Duodenal mucosa (tissue), 2 donors: Measurements from ENCODE around the gene TXNRD2.

Source experiments
- H3K27ac ChIP-seq: one replicate; pipeline ENCODE4 v1.7.0; 2013; ENCODE audit warnings: low read depth, low read length
- H3K27me3 ChIP-seq, 2 donors: one replicate each; pipeline ENCODE4 v1.7.0; 2013; ENCODE audit warnings: low read length in 2 of 2, control low read depth in 1 of 2; ENCODE audit not compliant: insufficient read depth in 2 of 2, control insufficient read depth in 1 of 2
- H3K36me3 ChIP-seq, 2 donors: one replicate each; pipeline ENCODE4 v1.7.0; 2013; ENCODE audit warnings: low read length in 2 of 2, control low read depth in 1 of 2; ENCODE audit not compliant: insufficient read depth in 2 of 2, control insufficient read depth in 1 of 2
- H3K4me1 ChIP-seq, 2 donors: one replicate each; pipeline ENCODE4 v1.7.0; 2013; ENCODE audit warnings: low read length in 2 of 2, control low read depth in 1 of 2; ENCODE audit not compliant: insufficient read depth in 2 of 2, control insufficient read depth in 1 of 2
- H3K4me3 ChIP-seq, 2 donors: one replicate each; pipeline ENCODE4 v1.7.0; 2013; ENCODE audit warnings: low read length in 2 of 2, low read depth in 1 of 2
- H3K9ac ChIP-seq, 2 donors: one replicate each; pipeline ENCODE4 v1.7.0; 2013; ENCODE audit warnings: low read length in 2 of 2, low read depth in 1 of 2
- H3K9me3 ChIP-seq, 2 donors: one replicate each; pipeline ENCODE4 v1.7.0; 2013; ENCODE audit warnings: low read length in 2 of 2, control low read depth in 1 of 2; ENCODE audit not compliant: control insufficient read depth in 1 of 2

Gene TXNRD2

DNA sequence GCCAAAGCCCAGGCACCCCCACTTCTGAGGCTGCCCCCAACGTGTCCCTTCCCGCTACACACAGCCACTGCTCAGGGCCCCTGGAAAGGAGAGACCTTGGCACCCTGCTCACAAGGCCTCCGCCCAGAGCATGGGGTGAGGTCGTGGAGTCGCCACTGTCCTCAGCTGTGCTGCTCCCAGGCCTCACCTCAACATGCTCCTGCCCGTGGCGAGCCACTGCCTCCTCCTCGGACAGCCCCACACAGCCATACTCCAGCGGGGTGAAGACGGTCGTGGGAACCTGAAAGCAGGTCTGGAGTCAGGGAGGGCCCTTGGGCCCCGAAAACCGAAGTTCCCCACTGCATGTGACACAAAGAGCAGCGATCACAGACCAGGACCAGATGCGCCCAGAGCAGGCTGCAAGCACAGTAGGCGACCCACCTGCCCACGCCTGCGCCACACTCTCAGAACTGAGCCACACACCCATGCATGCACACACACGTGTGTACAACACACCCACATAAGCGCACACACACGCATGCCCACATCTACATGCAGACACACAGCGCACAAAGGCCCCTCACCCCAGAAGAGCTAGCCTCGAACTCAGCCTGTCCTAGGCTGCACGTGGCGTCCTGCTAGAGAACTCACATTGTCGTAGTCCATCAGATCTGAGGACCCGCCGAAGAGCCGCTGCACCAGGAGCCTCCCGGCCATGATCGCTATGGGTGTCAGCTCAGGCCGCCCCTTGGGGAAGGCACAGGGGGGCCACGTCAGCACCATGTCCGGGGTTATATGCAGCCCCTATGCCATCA, 61.4 kb downstream of the TXNRD2 start:
- H3K9me3 ChIP-seq: no peaks in the 10 kb centered on the region
- H3K27ac ChIP-seq: no peak overlapping the region
- no peaks in the 10 kb centered on the region for H3K27me3 ChIP-seq
- no peak overlapping the region for H3K9ac ChIP-seq
- no peak overlapping the region for H3K4me3 ChIP-seq
- H3K36me3 ChIP-seq: peaks cover 0 to 3% of the 10 kb centered on the region in 2 donors
- H3K4me1 ChIP-seq: peaks cover 0 to 3% of the 10 kb centered on the region in 2 donors

DNA sequence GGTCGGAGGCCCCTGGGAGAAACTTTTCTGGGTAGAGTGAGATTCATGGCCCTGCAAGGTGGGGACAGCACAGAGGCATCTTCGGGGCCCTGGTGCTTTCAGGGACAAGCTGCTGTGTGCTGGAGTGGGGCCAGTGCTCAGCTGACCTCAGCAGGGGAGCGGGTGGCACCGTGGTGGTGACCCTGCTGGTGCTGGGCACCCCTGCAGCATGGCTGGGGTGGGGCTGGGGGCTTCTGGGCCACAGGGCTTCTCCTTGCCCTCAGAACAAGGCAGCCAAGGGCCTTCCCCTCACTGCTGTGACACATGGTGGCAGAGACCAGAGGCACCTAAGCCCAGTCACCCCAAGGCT, 62.0 kb downstream of the TXNRD2 start:
- Histone ChIP-seq H3K4me1 (peaks cover 3 to 5% of the 10 kb centered on the region in 2 donors), H3K27me3 (no peaks in the 10 kb centered on the region), H3K9ac (no peak overlapping the region), H3K27ac (no peak overlapping the region), H3K36me3 (peaks cover 0 to 3% of the 10 kb centered on the region in 2 donors), H3K4me3 (no peak overlapping the region), H3K9me3 (no peaks in the 10 kb centered on the region)

DNA sequence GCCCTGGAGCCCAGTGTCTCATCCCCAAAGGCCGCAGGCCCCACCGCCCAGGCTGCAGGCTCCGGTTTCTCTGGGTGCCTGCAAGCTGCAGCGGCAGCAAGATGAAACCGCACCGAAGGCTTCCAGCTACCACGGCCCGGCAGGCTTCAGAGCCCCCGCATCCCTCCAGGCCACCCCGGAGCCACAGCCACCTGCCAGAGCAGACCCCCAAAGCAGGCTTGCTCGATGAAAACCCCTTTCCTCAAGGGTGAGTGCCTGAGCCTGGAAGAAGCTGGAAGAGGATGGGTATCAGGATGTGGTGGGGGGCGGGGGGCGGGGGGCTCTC, 62.4 kb downstream of the TXNRD2 start:
- Histone ChIP-seq H3K4me3 (no peak overlapping the region), H3K4me1 (peaks cover 5 to 9% of the 10 kb centered on the region in 2 donors), H3K9ac (no peak overlapping the region), H3K27ac (no peak overlapping the region), H3K27me3 (no peaks in the 10 kb centered on the region), H3K36me3 (peaks cover 0 to 3% of the 10 kb centered on the region in 2 donors), H3K9me3 (no peaks in the 10 kb centered on the region)

DNA sequence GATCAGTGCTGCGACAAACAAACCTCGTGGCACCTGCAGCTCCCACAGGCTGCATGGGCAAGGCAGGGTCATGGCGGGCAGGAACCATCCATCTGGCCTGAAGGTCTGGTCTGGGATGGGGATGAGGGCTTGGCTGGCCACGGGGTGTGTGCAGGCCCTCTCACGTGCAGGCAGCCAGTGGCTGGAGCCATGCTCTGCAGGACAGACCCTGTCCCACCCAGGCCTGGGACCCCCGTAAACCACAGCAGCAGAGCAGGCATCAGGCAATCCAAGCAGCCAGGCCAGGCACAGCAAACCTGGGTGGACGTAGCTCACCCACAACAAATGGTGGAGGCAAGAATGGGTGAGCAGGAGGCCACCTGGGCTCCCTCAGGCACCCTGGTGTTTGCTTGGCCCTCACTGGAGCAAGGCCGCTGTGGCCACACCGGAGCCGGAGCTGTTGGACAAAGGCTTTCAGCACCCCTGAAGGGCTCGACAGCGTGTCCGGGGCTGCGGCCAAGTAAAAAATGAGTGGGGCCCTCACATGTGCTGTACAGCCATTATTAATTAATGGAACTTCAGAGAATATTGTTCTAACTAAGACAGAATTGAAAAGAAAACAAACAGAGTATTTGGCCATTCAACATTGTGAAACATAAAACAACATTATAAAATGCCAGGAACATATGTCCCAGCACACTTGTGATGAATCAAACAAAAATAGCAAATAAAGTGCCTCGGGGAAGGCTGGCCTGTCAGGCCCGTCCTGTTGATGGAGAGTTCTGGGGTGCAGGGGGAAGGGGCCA, 63.0 kb downstream of the TXNRD2 start:
- no peak overlapping the region for H3K4me3 ChIP-seq
- H3K9ac ChIP-seq: no peak overlapping the region
- H3K9me3 ChIP-seq: no peaks in the 10 kb centered on the region
- no peaks in the 10 kb centered on the region for H3K27me3 ChIP-seq
- peaks cover 11 to 14% of the 10 kb centered on the region in 2 donors for H3K4me1 ChIP-seq
- H3K36me3 ChIP-seq: peaks cover 0 to 3% of the 10 kb centered on the region in 2 donors
- no peak overlapping the region for H3K27ac ChIP-seq

DNA sequence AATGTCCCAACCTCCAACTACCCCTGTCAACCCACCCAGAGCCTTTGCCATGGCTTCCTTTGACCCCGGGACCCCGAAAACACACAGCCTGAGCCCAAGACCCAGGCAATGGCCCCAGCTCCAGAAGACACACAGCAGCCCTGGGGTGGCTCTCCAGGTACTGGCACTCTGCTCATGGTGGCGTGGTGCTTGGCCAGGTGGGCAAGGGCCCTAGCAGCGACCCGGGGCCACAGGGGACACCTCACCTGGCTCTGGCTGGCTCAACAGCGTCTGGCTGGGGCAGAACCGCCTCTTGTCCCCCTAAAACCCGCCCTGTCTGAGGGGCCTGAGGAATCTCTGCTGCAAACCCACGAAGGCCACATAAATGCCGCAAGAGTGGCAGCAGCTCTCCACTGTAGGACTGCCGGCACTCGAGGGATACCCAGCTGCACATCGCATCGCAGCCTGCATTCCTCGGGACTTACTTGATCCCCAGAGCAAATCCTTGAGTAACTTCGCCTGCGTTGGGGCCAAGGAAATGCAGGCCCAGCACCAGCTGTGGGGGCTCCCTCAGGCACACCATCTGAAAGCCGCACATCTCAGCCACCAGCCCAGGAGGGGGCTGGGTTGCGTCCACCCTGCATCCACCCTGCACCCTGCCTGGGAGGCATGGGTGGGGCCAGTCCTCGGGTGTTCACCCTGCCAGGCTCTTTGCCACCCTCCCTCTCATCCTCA, 63.8 kb downstream of the TXNRD2 start:
- Histone ChIP-seq H3K36me3 (peaks cover 0 to 3% of the 10 kb centered on the region in 2 donors), H3K27ac (no peak overlapping the region), H3K27me3 (no peaks in the 10 kb centered on the region), H3K9me3 (no peaks in the 10 kb centered on the region), H3K4me3 (no peak overlapping the region), H3K9ac (no peak overlapping the region), H3K4me1 (peaks cover 12 to 21% of the 10 kb centered on the region in 2 donors)

DNA sequence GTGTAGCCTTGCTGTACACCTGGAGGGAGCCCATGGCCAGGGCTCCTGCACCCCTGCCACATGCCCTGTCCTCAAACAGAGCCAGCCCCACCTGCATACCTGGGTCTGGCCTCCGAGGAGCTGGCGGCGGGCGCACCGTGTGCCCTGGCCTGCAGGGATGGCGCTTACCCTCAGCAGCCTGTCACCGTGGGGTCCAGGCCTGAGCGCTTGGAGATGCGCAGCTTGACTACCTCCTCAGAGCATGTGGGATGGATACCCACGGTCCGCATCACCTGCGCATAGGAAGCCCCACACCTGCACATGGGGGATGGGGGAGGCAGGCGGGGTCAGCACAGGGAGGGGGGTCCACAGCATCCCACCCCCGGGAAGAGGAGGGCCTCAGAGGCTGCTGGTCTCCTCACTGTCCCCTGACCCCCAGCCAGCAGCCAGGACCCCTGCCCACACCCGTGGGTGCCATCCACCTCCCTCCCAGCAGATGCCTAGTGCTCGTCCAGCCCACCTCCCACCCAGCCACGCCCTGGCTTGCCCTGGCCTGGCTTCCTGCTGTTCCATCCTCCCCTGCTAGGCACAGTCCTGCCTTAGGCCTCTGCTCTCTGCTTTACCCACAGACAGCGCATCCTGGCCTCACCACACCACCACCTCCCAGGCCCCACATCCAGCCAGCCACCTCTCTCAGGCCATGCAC, 64.5 kb downstream of the TXNRD2 start:
- no peak overlapping the region for H3K27ac ChIP-seq
- H3K9me3 ChIP-seq: no peaks in the 10 kb centered on the region
- H3K27me3 ChIP-seq: no peaks in the 10 kb centered on the region
- no peak overlapping the region for H3K9ac ChIP-seq
- H3K36me3 ChIP-seq: peaks cover 0 to 3% of the 10 kb centered on the region in 2 donors
- no peak overlapping the region for H3K4me3 ChIP-seq
- peaks cover 12 to 21% of the 10 kb centered on the region in 2 donors for H3K4me1 ChIP-seq

DNA sequence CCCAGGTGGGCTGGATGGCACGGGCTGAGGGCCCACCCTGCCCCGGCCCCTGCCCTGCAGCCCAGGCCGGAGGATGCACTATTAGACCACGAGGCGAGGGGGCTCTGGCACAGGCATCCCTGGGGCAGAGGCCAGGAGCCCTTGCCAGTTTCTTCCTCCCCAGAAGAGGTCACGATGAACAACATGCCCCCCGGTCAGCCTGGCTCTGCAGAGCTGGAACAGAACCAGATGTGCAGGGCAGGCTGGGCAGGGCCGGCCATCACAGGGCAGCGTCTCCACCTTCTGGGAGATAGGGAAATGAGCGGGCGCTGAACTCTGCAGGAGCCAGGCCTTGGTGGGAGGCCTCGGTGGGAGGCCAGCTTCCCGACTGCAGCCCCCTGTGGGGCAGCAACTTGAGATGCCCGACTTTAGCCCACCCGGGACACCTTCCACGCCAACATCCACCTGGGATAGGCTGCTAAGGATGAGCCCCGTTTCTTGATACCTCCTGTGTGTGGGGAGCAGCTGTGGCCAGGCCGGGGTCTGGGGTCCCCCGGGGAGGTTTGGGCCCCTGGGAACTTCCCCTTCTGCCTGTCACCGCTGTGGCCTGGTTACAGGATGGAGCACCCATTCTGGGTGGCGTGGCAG, 65.2 kb downstream of the TXNRD2 start:
- H3K4me1 ChIP-seq: peaks cover 9 to 21% of the 10 kb centered on the region in 2 donors
- H3K27ac ChIP-seq: no peak overlapping the region
- no peaks in the 10 kb centered on the region for H3K27me3 ChIP-seq
- H3K36me3 ChIP-seq: peaks cover 0 to 3% of the 10 kb centered on the region in 2 donors
- no peak overlapping the region for H3K4me3 ChIP-seq
- no peaks in the 10 kb centered on the region for H3K9me3 ChIP-seq
- H3K9ac ChIP-seq: no peak overlapping the region

GRCh38 chr22:19875531-19876313, 65.9 kb downstream of the TXNRD2 start:
- Histone ChIP-seq H3K36me3 (peaks cover 0 to 3% of the 10 kb centered on the region in 2 donors), H3K9me3 (no peaks in the 10 kb centered on the region), H3K27ac (no peak overlapping the region)

GRCh38 chr22:19875061-19875530, 66.5 kb downstream of the TXNRD2 start:
- Histone ChIP-seq H3K9me3 (no peaks in the 10 kb centered on the region), H3K36me3 (peaks cover 0 to 3% of the 10 kb centered on the region in 2 donors), H3K27ac (no peak overlapping the region), H3K4me3 (no peak overlapping the region), H3K27me3 (no peaks in the 10 kb centered on the region), H3K9ac (no peak overlapping the region), H3K4me1 (peaks cover 9 to 21% of the 10 kb centered on the region in 2 donors)

More at GRCh38 chr22:19875531-19876313, 65.9 kb downstream of the TXNRD2 start:
- no peak overlapping the region for H3K9ac ChIP-seq
- no peaks in the 10 kb centered on the region for H3K27me3 ChIP-seq
- H3K4me1 ChIP-seq: peaks cover 9 to 21% of the 10 kb centered on the region in 2 donors
- H3K4me3 ChIP-seq: no peak overlapping the region
